ENCODE results near the gene HYDIN.
"Not testable (repeated sequence)": the region's sequence is repeated elsewhere in the genome, so short reads cannot be mapped to it uniquely, and the experiment has no call there.

Gene HYDIN

DNA sequence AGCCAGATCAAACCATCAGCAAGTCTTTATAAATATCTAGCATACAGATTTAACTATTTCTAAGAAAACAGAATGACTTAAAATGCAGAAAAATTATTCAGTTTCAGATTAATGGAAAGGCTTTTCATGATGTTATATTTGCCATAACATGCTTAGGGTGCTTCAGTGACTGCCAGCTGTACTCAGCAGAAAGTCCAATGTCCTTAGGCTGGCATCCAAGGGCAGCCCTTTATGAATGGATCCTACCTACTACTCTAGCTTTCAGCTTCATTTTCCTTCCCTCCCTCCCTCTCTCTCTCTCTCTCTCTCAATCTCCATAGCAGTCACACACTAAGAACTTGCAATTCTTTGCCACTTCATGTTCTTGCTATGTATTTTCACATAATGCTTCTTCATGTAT, 124.6 kb downstream of the HYDIN start:
- not testable (repeated sequence) for DNase-seq (ENCODE audit: low spot score)

DNA sequence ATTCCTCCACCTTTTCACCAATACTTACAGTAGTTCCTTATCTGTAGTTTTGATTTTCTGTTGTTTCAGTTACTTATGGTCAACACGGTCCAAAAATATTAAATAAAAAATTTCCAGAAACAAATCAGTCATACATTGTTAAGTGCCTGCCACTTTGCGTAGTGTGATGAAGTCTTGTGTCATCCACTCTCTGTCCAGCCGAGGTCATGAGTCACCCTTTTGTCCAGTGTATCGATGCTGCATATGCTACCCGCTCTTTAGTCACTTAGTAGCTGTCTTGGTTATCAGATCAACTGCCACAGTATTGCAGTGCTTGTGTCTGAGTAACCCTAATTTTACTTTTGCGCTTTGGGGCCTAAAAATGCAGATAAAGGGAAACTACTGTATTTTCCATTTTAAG, 146.9 kb downstream of the HYDIN start:
- DNase-seq (ENCODE audit: low spot score): not testable (repeated sequence)

DNA sequence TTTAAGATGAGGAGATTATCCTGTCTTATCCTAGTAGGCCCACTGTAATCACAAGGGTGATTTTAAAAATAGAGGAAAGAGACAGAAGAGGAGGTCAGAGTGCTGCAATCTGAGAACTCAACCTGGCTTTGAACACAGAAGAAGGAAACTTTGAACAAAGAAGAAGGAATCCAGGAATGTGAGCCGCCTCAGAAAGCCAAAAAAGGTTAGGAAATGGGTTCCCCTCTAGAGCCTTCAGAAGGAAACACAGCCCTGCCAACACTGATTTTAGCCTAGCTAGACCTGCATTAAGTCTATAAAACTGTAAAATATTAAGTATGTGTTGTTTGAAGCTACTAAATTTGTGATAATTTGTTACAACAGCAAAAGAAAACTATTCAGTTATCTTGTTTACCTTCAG, 149.7 kb downstream of the HYDIN start:
- not testable (repeated sequence) for DNase-seq (ENCODE audit: low spot score)

DNA sequence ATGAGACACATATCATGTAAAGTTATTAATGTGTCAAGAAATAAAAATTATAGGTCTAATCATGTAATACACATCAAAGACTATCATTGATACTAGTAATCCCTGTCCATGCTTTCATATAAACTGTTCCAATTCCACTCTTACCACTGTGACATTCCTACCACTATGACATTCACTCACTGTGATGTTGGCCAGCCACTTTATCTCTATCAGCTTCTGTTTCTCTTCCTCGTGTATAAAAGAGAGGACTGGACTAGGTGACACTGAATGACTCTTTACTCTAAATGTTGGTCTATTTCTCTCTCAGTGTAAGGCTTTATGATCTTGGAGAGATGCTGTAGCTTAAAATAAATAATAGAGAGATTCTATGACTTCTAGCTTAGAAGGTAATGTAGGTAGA, 150.3 kb downstream of the HYDIN start:
- not testable (repeated sequence) for DNase-seq (ENCODE audit: low spot score)

DNA sequence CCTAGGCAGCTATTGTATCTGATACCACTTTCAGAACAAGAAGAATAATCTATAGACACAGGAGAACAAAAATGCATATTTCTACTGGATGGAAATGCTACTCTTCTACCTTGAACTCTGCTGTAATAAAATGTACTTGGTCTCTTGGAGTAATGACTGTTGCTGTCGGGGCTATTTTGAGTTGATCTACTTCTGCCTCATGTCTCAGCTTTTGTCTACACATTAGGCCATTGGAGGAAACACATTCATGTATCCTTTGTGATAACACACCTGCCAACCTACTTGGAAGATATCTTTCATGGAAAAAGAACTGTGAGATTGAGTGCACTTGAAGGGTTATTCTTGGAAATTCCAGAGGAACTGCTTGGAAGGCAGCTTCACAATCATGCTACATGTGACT, 159.9 kb downstream of the HYDIN start:
- DNase-seq (ENCODE audit: low spot score): not testable (repeated sequence)

DNA sequence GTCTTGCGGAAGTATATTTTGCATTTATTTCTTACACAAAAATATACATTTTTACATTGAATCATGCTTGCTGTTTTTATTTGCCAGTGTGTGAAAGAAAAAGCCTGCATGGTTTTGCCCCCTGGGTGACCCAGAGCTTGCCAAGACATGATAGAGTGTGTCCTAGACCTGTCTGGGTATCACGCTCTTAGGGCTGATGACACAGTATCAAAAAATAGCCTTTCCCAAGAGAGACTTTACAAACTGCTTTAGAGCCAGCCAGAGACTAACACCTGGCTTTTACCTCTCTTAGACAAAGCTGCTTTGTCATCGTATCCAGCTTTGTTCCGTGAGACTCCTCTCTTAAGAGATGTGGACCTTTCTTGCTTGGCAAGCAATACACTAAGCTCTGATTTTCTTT, 160.7 kb downstream of the HYDIN start:
- not testable (repeated sequence) for DNase-seq (ENCODE audit: low spot score)

DNA sequence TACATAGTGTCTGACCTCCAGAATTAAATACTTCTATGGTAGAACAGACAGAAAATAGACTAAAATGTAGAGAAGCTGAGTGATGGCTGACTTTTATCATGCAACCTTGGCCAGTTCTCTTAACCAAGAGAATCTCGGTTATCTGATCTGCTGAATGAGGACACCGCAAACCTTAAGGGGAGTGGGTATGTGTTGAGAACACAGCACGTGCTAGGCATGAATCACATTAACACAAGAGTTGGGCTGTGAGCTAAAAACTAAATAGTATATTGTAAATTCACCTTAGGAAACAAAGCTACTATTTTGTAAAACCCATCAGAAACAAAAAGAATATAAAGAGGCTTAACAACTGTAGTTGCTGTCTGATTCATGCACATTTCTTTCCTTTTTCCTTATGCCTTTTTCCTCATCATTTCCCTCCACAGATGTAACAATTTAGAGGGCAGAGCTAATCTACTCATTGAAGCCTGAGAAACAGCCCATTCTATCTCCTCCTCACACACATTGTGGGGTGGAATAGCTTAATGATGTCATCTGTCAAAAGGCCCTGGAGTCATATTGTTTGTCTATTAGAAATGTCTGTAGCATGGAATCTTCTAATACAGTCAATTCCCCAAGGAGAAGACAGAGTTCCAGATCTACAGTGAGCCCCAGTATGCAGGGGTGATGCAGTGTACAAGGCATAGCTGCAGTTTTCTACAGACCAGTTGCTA, 176.5 kb downstream of the HYDIN start:
- not testable (repeated sequence) for DNase-seq (ENCODE audit: low spot score)

DNA sequence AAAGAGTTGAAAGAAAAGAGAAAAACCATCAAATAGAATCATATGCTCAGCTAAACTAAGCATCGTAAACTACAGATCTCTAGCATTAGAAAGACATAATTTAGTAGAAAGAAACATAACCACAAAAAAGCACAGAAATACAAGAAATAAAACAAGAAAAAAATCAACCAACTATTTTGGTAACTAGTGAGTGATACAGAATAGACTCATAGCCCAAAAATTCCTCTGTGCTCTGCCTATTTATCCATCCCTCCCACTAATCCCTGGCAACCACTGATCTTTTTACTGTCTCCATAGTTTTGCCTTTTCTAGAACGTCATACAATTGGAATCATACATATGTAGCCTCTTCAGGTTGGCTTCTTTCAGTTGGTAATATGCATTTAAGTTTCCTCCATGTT, 180.2 kb downstream of the HYDIN start:
- DNase-seq (ENCODE audit: low spot score): not testable (repeated sequence)

DNA sequence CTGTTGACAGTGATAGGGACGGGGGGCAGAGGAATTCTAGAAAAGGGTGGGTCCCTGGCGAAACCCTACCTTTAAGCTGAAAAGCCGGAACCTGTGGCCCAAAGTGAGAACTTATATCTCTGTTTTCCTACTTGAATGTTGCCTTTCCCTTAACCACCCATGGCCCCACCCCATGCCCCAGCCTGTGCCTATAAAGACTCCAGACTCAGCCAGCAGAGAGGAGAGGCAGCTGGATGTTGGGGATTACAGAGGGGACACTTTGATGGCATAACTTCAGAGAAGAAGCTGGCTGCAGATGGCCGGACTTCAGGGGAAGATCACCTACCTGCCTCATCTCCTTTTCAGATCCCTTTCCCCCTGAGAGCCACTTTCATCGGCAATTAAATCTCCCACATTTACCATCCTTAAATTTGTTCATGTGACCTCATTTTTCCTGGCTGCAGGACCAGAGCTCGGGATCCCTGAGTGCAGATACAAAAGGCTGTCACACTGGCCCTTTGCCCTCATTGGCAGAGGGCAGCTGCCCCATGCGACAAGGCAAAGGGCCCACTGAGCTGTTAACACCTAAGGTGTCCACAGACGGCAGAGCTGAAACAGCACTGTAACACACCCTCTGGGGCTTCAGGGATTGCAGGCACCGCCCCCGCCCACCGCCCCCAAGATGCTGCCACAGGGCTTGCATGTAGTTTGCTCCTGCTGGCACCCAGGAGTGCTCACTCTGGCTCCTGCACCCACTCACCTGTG, 191.0 kb downstream of the HYDIN start:
- not testable (repeated sequence) for DNase-seq (ENCODE audit: low spot score)

DNA sequence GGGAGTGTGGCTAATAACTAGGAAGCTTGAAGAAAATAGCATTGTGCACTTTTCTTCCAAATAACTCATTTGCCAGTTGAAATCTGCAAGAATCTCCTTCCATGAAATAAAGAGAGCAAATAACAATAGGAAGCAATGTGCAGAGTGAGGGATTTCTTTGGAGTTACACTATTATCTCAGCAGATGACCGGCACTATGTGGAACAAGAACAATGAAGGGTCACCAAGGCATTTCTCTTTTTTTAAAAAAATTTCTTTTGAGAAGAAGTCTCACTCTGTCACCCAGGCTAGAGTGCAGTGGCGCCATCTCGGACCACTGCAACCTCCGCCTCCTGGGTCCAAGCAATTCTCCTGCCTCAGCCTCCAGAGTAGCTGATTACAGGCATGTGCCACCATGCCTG, 192.1 kb downstream of the HYDIN start:
- DNase-seq (ENCODE audit: low spot score): not testable (repeated sequence)

DNA sequence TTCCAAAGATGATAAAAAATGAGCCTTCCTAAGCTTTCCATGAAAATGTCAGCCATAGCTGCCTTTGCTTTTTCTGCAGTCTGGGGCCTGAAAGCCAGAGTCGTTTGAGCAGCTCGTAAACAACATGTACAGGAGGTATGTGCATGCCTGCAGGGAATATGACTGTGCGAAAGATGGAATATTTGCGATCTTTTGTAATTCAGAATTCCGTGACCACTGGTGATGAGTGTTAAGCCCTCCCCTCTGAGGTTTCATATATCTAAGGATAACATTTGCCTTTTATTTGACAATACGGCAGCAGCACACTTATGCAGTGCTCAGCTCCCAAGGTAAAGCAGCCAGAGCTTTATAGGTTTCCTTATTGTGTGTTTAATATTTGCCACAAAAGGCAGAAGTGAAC, 192.5 kb downstream of the HYDIN start:
- not testable (repeated sequence) for DNase-seq (ENCODE audit: low spot score)

DNA sequence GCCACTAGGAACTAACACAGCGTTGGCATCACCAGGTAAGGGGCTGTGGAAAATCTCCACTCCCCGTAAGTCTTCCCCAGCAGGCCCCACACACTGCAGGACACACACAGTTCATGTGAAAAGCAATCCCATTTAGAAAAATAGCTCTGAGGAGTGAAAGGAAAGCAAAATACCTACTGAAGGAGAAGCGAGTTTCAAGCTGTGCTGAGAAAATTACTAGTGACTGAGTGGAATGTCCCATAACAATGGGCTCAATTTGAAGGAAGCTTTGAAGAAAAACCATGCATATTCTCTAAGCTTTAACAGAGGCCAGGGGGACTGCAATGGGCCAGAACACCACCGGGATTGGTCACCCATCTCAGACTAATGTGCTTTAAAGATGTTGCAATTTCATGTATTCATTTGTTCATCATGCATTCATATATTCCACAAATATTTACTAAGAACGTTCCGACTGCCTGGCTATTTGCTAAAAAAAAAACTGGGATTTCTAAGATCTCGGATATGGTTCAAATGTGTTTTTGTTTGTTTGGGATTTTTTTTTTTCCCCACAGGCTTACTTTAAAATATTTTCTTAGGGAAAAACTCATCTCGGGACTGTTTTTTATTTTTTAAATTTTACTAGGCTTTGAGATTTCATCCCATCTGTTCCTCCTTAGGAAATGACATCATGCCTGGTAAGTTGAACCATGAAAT, 202.3 kb downstream of the HYDIN start:
- not testable (repeated sequence) for DNase-seq (ENCODE audit: low spot score)

DNA sequence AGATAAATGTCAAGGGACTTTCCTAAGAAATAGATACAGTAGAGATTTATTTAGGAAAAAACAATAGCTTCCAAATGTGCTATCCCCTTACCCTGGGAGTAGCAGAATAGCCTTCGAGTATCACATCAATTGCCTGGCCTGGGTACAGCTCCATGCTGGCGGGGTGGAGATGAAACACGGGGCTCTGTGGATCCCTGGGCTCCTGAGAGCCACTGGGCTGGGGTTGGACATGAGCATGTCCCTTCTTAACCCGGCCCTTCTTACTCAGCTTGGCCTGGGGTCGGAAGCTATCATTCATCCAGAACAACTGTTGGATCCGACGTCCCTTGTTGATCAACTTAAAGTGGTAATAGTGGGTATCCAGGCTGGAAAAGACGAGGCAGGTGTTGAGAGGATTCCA, 203.0 kb downstream of the HYDIN start:
- not testable (repeated sequence) for DNase-seq (ENCODE audit: low spot score)

DNA sequence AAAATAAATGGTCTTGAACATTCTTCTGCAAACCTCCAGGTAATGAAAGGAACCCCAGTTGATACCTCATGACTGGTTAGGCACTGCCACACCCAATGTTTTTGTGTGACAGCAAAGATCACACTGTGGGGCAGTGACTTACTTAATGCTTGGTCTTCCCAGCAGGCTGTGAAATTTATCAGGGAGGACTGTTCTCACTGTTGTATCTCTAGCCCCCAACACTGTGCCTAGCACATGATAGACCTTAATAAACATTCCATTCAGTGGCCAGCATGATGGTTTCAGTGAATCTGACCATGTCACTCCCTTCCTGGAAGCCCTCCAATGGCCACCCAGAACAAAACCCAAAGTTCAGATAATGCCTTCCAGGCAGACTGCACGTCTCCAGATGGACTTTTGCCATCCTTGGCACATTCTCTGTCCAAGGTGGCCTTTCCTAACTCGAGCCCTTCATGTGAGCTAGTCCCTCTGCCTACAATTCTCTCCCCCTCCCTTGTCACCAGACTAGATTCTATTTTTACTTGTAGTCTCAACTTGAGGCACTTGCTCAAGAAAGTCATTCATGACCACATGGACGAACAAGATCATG, 206.6 kb downstream of the HYDIN start:
- not testable (repeated sequence) for DNase-seq (ENCODE audit: low spot score)

DNA sequence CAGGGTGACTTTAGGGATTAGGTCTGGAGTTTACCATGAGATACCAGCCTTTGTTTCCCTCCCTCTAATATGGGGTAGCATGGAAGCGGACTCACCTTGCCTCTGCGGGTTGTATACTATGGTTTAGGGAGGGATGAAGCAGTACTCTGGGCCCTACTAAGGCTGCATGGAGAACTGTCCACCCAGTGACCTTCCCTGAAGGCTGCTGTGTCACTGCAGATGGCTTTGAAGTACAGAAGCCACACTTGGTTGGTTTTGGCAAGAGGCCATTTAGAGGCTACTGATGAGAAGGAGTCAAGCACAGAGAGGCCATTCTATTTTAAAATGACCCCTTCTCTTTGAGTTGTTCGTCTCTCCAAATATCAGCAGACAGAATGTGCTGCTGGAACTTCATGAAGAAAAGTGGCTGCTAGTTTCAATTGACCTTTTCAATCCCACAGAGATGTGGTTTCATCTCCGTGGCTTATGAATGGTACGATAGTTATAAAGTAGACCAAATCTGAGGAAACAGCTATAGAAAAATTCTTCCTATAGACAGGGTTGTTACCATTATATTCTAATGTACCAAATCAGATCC, 208.5 kb downstream of the HYDIN start:
- not testable (repeated sequence) for DNase-seq (ENCODE audit: low spot score)

DNA sequence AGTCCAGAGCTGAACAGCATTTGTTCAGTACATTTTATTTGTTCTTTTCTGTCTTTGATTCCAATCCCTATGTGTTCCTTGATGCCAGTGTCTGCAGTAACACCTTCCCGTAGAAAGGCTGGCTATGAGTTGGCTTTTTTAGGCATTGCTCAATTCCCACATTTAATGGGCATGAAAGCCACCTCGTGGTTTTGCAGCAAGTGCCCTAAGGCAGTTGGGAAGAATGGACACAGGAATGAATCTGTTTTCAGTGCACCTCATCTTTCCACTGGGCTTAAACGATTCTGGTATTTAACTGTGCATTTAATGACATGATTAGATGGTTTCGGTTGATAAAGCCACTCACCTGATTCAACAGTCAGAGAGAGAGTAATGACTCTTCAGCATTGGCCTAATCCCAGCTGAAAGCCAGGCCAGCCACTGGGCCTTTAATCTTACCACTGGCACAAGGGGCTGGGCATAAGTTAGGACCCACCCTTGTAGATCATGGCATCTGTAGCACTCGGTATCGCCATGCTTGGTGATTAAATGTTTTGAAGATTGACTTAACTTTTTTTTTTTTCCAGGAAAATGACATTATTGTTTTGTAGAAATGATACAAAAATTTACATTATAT, 211.3 kb downstream of the HYDIN start:
- not testable (repeated sequence) for DNase-seq (ENCODE audit: low spot score)

DNA sequence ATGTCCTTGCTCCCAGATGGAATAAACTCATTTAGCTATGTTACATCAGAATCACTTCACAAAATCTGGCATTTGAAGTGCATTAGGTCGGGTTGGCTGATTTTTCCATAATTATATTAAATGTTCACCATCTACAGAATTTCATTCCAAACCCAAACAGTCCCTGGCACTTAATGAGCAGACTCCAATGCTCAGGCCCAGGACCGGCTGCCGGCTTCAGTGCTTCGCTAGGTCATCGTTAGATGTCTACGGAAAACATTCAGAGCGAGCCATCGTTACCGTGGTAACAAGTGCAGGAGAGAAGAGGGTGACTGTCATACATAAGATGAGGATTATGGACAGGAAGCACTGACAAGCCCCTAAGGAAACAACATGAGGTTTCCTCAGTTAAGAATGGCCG, 215.1 kb downstream of the HYDIN start:
- DNase-seq (ENCODE audit: low spot score): not testable (repeated sequence)

DNA sequence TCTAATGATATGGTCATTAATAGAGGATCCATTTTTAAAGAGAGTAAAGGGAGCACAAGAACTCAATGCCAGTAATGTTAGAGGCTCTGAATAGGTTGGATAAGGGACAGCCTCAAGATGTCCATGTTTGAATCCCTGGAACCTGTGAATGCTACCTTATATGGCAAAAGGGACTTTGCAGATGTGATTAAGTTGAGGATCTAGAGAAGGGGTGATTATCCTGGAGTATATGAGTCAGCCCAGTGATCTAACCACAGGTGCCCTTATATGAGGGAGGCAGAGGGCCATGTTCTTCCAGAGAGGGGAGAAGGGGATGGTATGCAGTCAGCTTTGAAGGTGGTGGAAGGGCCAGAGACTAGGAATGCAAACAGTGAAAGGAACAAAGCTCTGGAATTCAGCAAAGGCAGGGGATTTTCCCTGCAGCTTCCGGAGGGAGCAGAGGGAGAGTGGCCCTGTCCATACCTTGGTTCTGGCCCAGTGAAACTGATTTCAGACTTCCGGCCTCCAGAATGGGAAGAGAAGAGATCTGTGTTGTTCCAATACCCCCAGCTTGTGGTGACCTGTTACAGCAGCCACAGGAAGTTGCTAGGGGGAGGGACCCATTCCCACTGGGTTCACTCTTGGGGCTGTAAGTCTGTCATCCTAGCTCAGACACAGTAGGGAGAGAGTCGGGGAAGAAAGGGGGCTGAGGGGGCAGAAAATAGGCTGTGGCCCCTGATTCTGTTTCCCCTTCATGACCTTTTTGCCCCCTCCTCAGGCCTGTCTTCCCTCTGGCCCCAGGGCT, 220.9 kb downstream of the HYDIN start:
- not testable (repeated sequence) for DNase-seq (ENCODE audit: low spot score)

DNA sequence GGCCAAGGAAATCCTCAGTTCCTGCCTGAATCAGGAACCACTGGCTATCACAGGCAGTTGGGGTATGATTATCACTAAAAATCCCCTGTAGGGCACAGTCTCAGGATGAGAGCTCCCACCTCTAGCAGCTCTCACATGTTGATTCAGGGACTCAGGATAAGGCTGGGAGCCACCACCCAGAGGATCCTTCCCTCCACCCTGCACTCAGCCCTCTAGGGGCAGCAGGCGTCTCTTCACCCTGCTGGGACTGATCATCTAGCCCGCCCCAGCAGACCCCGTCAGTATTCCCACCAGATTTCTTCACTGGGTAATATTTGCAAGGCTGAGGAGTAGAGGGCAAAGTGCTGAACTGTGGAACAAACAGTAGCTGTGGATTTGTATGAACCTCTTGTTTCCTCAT, 224.0 kb downstream of the HYDIN start:
- not testable (repeated sequence) for DNase-seq (ENCODE audit: low spot score)

DNA sequence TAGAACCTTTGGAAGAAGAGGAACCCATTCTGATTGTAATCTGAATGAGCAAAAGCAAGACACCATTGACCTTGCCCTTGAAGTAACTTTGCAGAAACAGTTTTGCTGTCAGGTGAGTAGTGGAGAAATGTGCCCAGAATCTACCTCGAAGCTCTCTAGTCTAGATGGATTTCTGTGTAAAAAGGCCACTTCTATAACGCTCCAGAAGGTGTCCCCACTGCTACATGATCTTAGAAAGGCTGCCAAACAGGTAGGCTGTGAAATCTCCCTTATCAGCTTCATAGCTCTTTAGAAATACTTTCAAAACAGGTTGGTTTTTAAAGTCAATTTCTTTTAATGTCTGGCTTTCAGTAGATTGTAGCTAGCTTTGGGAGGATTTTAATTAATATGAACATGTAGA, 230.8 kb downstream of the HYDIN start:
- peak; percentile 9 for DNase-seq (ENCODE audit: low spot score)

DNA sequence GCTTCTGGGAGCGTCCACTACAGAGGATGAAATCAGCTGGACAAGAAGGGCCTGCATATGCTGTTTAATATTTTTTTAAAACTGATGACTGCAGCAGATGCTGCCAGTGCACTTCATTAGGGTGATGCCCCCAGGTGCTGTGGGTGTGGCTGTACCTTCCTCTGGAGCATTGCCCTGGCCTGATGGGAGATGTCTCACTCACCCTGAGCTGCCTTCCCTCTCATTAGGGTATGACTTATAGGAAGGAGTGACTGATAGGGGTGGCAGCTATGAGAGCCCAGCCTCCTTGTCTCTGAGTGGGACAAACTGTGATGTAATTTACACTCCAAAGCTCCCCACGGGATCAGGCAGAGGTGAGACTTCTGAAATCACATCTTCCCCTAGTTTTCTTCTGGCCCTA, 234.7 kb downstream of the HYDIN start:
- DNase-seq (ENCODE audit: low spot score): not testable (repeated sequence)

Data from pons (tissue), 1 donor.